Measurements from ENCODE around the gene NBAS. TPM values are rescaled to one million over a fixed set of nuclear protein-coding genes. Genes with fewer than 3 reads are reported as not detected.

Gene NBAS
- polyA plus RNA-seq, 1 donor = 55.8 TPM

- Histone ChIP-seq H3K27me3 (ENCODE audit: control insufficient read depth, insufficient read depth, low read length) (no peaks in the 10 kb centered on the region), H3K4me3 (ENCODE audit: low read length) (no peak overlapping the region), H3K36me3 (ENCODE audit: control insufficient read depth, insufficient read depth, low read length) (peaks cover 11% of the 10 kb centered on the region), H3K4me1 (ENCODE audit: control insufficient read depth, insufficient read depth, low read length) (peaks cover 43% of the 10 kb centered on the region), H3K9me3 (ENCODE audit: control insufficient read depth, low read depth, low read length) (no peaks in the 10 kb centered on the region), H3K27ac (ENCODE audit: low read length) (no peak overlapping the region)
- DNase-seq = peak; percentile 29 to 53
- no CpG with 5 or more reads among the region's 2 CpGs for WGBS (ENCODE audit: insufficient coverage, low lambda C conversion rate)
Measured at GRCh38 chr2:15275346-15275745, 285.8 kb downstream of the NBAS start.

GRCh38 chr2:15273452-15273851 is 287.7 kb downstream of the NBAS start:
- WGBS (ENCODE audit: insufficient coverage, low lambda C conversion rate) = no CpG with 5 or more reads among the region's 1 CpG
- peaks cover 16% of the 10 kb centered on the region for H3K36me3 ChIP-seq (ENCODE audit: control insufficient read depth, insufficient read depth, low read length)
- H3K27me3 ChIP-seq (ENCODE audit: control insufficient read depth, insufficient read depth, low read length) = no peaks in the 10 kb centered on the region
- H3K4me1 ChIP-seq (ENCODE audit: control insufficient read depth, insufficient read depth, low read length) = peaks cover 40% of the 10 kb centered on the region
- no peaks in the 10 kb centered on the region for H3K9me3 ChIP-seq (ENCODE audit: control insufficient read depth, low read depth, low read length)
- peak overlapping the region; percentile 91 for H3K27ac ChIP-seq (ENCODE audit: low read length)
- DNase-seq = peak; percentile 43 to 80
- H3K4me3 ChIP-seq (ENCODE audit: low read length) = no peak overlapping the region

- DNase-seq = no peak
- peaks cover 17% of the 10 kb centered on the region for H3K36me3 ChIP-seq (ENCODE audit: control insufficient read depth, insufficient read depth, low read length)
- H3K4me1 ChIP-seq (ENCODE audit: control insufficient read depth, insufficient read depth, low read length) = peaks cover 40% of the 10 kb centered on the region
- no CpG with 5 or more reads among the region's 4 CpGs for WGBS (ENCODE audit: insufficient coverage, low lambda C conversion rate)
- no peaks in the 10 kb centered on the region for H3K27me3 ChIP-seq (ENCODE audit: control insufficient read depth, insufficient read depth, low read length)
- peak overlapping the region; percentile 91 for H3K27ac ChIP-seq (ENCODE audit: low read length)
- H3K9me3 ChIP-seq (ENCODE audit: control insufficient read depth, low read depth, low read length) = no peaks in the 10 kb centered on the region
- H3K4me3 ChIP-seq (ENCODE audit: low read length) = no peak overlapping the region
Measured at GRCh38 chr2:15272942-15273341, 288.2 kb downstream of the NBAS start.

- 100% methylated on average over 1 of the region's 1 CpG for WGBS (ENCODE audit: insufficient coverage, low lambda C conversion rate)
- peaks cover 17% of the 10 kb centered on the region for H3K36me3 ChIP-seq (ENCODE audit: control insufficient read depth, insufficient read depth, low read length)
- no peaks in the 10 kb centered on the region for H3K9me3 ChIP-seq (ENCODE audit: control insufficient read depth, low read depth, low read length)
- DNase-seq = no peak
- H3K4me3 ChIP-seq (ENCODE audit: low read length) = no peak overlapping the region
- H3K27me3 ChIP-seq (ENCODE audit: control insufficient read depth, insufficient read depth, low read length) = no peaks in the 10 kb centered on the region
- peak overlapping the region; percentile 91 for H3K27ac ChIP-seq (ENCODE audit: low read length)
- peaks cover 35% of the 10 kb centered on the region for H3K4me1 ChIP-seq (ENCODE audit: control insufficient read depth, insufficient read depth, low read length)
Measured at GRCh38 chr2:15271941-15272542, 289.1 kb downstream of the NBAS start.

GRCh38 chr2:15271276-15271675 is 289.9 kb downstream of the NBAS start:
- Histone ChIP-seq H3K4me3 (ENCODE audit: low read length) (no peak overlapping the region), H3K4me1 (ENCODE audit: control insufficient read depth, insufficient read depth, low read length) (peaks cover 35% of the 10 kb centered on the region), H3K27me3 (ENCODE audit: control insufficient read depth, insufficient read depth, low read length) (no peaks in the 10 kb centered on the region), H3K36me3 (ENCODE audit: control insufficient read depth, insufficient read depth, low read length) (peaks cover 18% of the 10 kb centered on the region), H3K27ac (ENCODE audit: low read length) (peak overlapping the region; percentile 43), H3K9me3 (ENCODE audit: control insufficient read depth, low read depth, low read length) (no peaks in the 10 kb centered on the region)
- peak; percentile 39 to 62 for DNase-seq
- no CpG with 5 or more reads among the region's 3 CpGs for WGBS (ENCODE audit: insufficient coverage, low lambda C conversion rate)

- Histone ChIP-seq H3K27me3 (ENCODE audit: control insufficient read depth, insufficient read depth, low read length) (no peaks in the 10 kb centered on the region), H3K9me3 (ENCODE audit: control insufficient read depth, low read depth, low read length) (no peaks in the 10 kb centered on the region), H3K4me3 (ENCODE audit: low read length) (no peak overlapping the region), H3K27ac (ENCODE audit: low read length) (no peak overlapping the region), H3K36me3 (ENCODE audit: control insufficient read depth, insufficient read depth, low read length) (peaks cover 8% of the 10 kb centered on the region), H3K4me1 (ENCODE audit: control insufficient read depth, insufficient read depth, low read length) (peaks cover 25% of the 10 kb centered on the region)
- no CpG with 5 or more reads among the region's 4 CpGs for WGBS (ENCODE audit: insufficient coverage, low lambda C conversion rate)
- no peak for DNase-seq
Measured at GRCh38 chr2:15269043-15269442, 292.1 kb downstream of the NBAS start.

- Histone ChIP-seq H3K27me3 (ENCODE audit: control insufficient read depth, insufficient read depth, low read length) (no peaks in the 10 kb centered on the region), H3K4me1 (ENCODE audit: control insufficient read depth, insufficient read depth, low read length) (peaks cover under 1% of the 10 kb centered on the region), H3K27ac (ENCODE audit: low read length) (no peak overlapping the region), H3K4me3 (ENCODE audit: low read length) (no peak overlapping the region), H3K36me3 (ENCODE audit: control insufficient read depth, insufficient read depth, low read length) (peaks cover 12% of the 10 kb centered on the region), H3K9me3 (ENCODE audit: control insufficient read depth, low read depth, low read length) (no peaks in the 10 kb centered on the region)
- WGBS (ENCODE audit: insufficient coverage, low lambda C conversion rate) = no CpG with 5 or more reads among the region's 3 CpGs
- DNase-seq = no peak
Measured at GRCh38 chr2:15265889-15266288, 295.2 kb downstream of the NBAS start.

- 71% methylated on average over 4 of the region's 8 CpGs for WGBS (ENCODE audit: insufficient coverage, low lambda C conversion rate)
- H3K9me3 ChIP-seq (ENCODE audit: control insufficient read depth, low read depth, low read length) = peaks cover 3% of the 10 kb centered on the region
- no peaks in the 10 kb centered on the region for H3K27me3 ChIP-seq (ENCODE audit: control insufficient read depth, insufficient read depth, low read length)
- H3K4me3 ChIP-seq (ENCODE audit: low read length) = no peak overlapping the region
- H3K4me1 ChIP-seq (ENCODE audit: control insufficient read depth, insufficient read depth, low read length) = no peaks in the 10 kb centered on the region
- H3K36me3 ChIP-seq (ENCODE audit: control insufficient read depth, insufficient read depth, low read length) = peaks cover 15% of the 10 kb centered on the region
- no peak overlapping the region for H3K27ac ChIP-seq (ENCODE audit: low read length)
- no peak for DNase-seq
Measured at GRCh38 chr2:15263976-15264685, 297.0 kb downstream of the NBAS start.

- no peak for DNase-seq
- no CpG with 5 or more reads among the region's 2 CpGs for WGBS (ENCODE audit: insufficient coverage, low lambda C conversion rate)
- no peaks in the 10 kb centered on the region for H3K4me1 ChIP-seq (ENCODE audit: control insufficient read depth, insufficient read depth, low read length)
- no peaks in the 10 kb centered on the region for H3K27me3 ChIP-seq (ENCODE audit: control insufficient read depth, insufficient read depth, low read length)
- H3K4me3 ChIP-seq (ENCODE audit: low read length) = no peak overlapping the region
- peaks cover 5% of the 10 kb centered on the region for H3K9me3 ChIP-seq (ENCODE audit: control insufficient read depth, low read depth, low read length)
- H3K27ac ChIP-seq (ENCODE audit: low read length) = no peak overlapping the region
- H3K36me3 ChIP-seq (ENCODE audit: control insufficient read depth, insufficient read depth, low read length) = peaks cover 10% of the 10 kb centered on the region
Measured at GRCh38 chr2:15262792-15263191, 298.3 kb downstream of the NBAS start.

- Histone ChIP-seq H3K4me1 (ENCODE audit: control insufficient read depth, insufficient read depth, low read length) (no peaks in the 10 kb centered on the region), H3K36me3 (ENCODE audit: control insufficient read depth, insufficient read depth, low read length) (peaks cover 8% of the 10 kb centered on the region), H3K9me3 (ENCODE audit: control insufficient read depth, low read depth, low read length) (peaks cover 5% of the 10 kb centered on the region), H3K4me3 (ENCODE audit: low read length) (no peak overlapping the region), H3K27ac (ENCODE audit: low read length) (no peak overlapping the region), H3K27me3 (ENCODE audit: control insufficient read depth, insufficient read depth, low read length) (no peaks in the 10 kb centered on the region)
- WGBS (ENCODE audit: insufficient coverage, low lambda C conversion rate) = 57% methylated on average over 1 of the region's 2 CpGs
- no peak for DNase-seq
Measured at GRCh38 chr2:15260835-15261234, 300.3 kb downstream of the NBAS start.

- Histone ChIP-seq H3K4me3 (ENCODE audit: low read length) (no peak overlapping the region), H3K27me3 (ENCODE audit: control insufficient read depth, insufficient read depth, low read length) (no peaks in the 10 kb centered on the region), H3K9me3 (ENCODE audit: control insufficient read depth, low read depth, low read length) (peaks cover 5% of the 10 kb centered on the region), H3K27ac (ENCODE audit: low read length) (no peak overlapping the region), H3K36me3 (ENCODE audit: control insufficient read depth, insufficient read depth, low read length) (peaks cover 8% of the 10 kb centered on the region), H3K4me1 (ENCODE audit: control insufficient read depth, insufficient read depth, low read length) (no peaks in the 10 kb centered on the region)
- WGBS (ENCODE audit: insufficient coverage, low lambda C conversion rate) = no CpG with 5 or more reads among the region's 3 CpGs
- no peak for DNase-seq
Measured at GRCh38 chr2:15260196-15260595, 300.9 kb downstream of the NBAS start.
